Measurements from ENCODE around the gene PATE1.

The PATE1 gene

DNA sequence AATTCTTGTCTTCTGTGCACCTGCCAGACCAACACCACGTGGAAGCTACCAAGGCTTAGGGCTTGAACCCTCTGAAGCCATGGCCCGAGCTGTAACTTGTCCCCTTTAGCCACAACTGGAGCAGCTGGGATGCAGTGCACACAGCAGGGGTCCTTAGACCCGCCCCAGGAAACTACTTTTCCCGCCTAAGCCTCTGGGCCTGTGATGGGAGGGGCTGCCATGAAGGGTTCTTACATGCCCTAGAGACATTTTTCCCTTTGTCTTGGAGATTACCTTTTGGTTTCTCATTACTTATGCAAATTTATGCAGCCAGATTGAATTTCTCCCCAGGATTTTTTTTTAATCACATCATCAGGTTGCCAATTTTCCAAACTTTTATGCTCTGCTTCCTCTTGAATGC, 51.6 kb downstream of the PATE1 start:
- DNase-seq: no peak
